ENCODE measurements around the gene ZNF540. TPM values are rescaled to one million over a fixed set of nuclear protein-coding genes. Genes with fewer than 3 reads are reported as not detected.

The ZNF540 gene
- total and polyA plus RNA-seq, 10 of the 15 experiments (the other 5 are each of a cell fraction or from before 2014, with no cell fraction given): 0.17 to 2.3 (median 0.43) TPM

GRCh38 chr19:37655689-37656371, 61.2 kb downstream of the ZNF540 start (continued):
- TF ChIP-seq E2F8 (IDR thresholded peaks at IDR 0.05; ENCODE audit: low read depth, partially characterized antibody) (no peak), RUNX3 (IDR thresholded peaks at IDR 0.05; ENCODE audit: low read length) (peak; percentile 73), SMAD5 (IDR thresholded peaks at IDR 0.05; ENCODE audit: low read depth) (peak; percentile 67), EED (IDR thresholded peaks at IDR 0.05; ENCODE audit: low read depth) (peak; percentile 58), BHLHE40 (IDR thresholded peaks at IDR 0.05; ENCODE audit: borderline replicate concordance in 1 of 2, low read depth in 2 of 2, low read length in 1 of 2) (peak; percentile 85 to 96), NFXL1 (IDR thresholded peaks at IDR 0.05; ENCODE audit: borderline replicate concordance) (no peak), USF1 (IDR thresholded peaks at IDR 0.05; ENCODE audit: borderline replicate concordance, extremely low read length, insufficient read depth, low read depth, low read length) (peak; percentile 42), ELK1 (IDR thresholded peaks at IDR 0.05; ENCODE audit: low read depth, low read length) (peak; percentile 58; the same call in 1 of the 2 replicates), NRF1 (conservative IDR thresholded peaks at IDR 0.05; ENCODE audit: low read depth, low read length) (peak; percentile 27; the same call in 1 of the 2 replicates), EP300 (IDR thresholded peaks at IDR 0.05; ENCODE audit: borderline replicate concordance in 1 of 2, control insufficient read depth in 1 of 2, low read depth in 2 of 2, low read length in 2 of 2) (0 out of 4 replicates have a peak, but pooled peaks of 1 of the 2 experiments have one; percentile 25), POU2F2 (IDR thresholded peaks at IDR 0.05; ENCODE audit: borderline replicate concordance, low read depth, low read length) (peak; percentile 49; the same call in 1 of the 3 replicates), NR2C1 (IDR thresholded peaks at IDR 0.05) (peak; percentile 40; the same call in 1 of the 2 replicates), TARDBP (IDR thresholded peaks at IDR 0.05; ENCODE audit: borderline replicate concordance) (0 out of 2 replicates have a peak, but pooled peaks have one; percentile 18), HCFC1 (IDR thresholded peaks at IDR 0.05; ENCODE audit: low read length) (no peak), BCLAF1 (IDR thresholded peaks at IDR 0.05) (no peak), MYC (IDR thresholded peaks at IDR 0.05; ENCODE audit: insufficient read depth, insufficient read length, insufficient replicate concordance, low read length, severe bottlenecking) (peak; percentile 75), HDGF (IDR thresholded peaks at IDR 0.05) (peak; percentile 56; the same call in 1 of the 2 replicates), HSF1 (IDR thresholded peaks at IDR 0.05; ENCODE audit: low read depth, low read length) (no peak), MAX (IDR thresholded peaks at IDR 0.05; ENCODE audit: low read depth, low read length) (peak; percentile 36; the same call in 1 of the 2 replicates)

All from GM12878 (cell line).